AG04449 (cell line): ENCODE data around the gene USP47.

Source experiments
- CTCF ChIA-PET: fragments of 350-600 bp; formaldehyde crosslinking; extraction: SDS; loops from one replicate; lab custom pipeline; 2021; ENCODE audit warnings: antibody characterized with exemption; lab: Yijun Ruan, JAX
- POLR2A ChIA-PET: fragments of 400-600, 350-600 bp; formaldehyde crosslinking; extraction: SDS; loops from one replicate; lab custom pipeline; 2020; ENCODE audit warnings: antibody characterized with exemption, inconsistent platforms; lab: Yijun Ruan, JAX
- DNase-seq: peaks from one replicate; pipeline ENCODE4 v3.0.0-alpha.2; 2010; ENCODE audit warnings: low read depth, low spot score
- H3K4me3 ChIP-seq: 2 replicates; pipeline ENCODE4 v1.5.1; 2011; ENCODE audit warnings: low read depth, mild to moderate bottlenecking, control low read depth, low read length
- TF ChIP-seq, protein P1 (sequence below): IDR thresholded peaks from one replicate; pipeline ENCODE4 v1.5.1; 2011; ENCODE audit warnings: mild to moderate bottlenecking, moderate library complexity, low read length, control low read depth, inconsistent platforms; ENCODE audit not compliant: insufficient read depth; ENCODE audit errors: missing control alignments

USP47 gene

DNA sequence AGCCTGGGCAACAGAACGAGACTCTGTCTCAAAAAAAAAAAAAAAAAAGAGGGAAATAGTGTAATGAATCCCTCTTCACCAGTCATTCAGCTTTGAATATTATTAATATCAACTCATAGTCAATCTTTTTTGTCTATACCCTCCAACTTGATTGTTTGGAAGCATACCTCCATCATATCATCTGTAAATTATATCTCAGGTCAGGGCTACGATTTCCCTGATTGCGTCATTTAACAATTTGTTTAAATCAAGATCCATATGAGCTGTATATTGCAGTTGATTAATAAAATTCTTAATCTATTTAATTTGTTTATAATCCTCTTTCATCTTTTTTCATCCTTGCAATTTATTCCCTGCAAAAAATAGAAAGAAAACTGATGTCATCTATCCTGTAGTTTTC, 60.2 kb downstream of the USP47 start:
- ChIA-PET POLR2A (no interaction called here), CTCF (interaction anchor here (1.0 to 1.5 kb wide), 5 partner anchors 9 to 142 kb away, joined by 3 to 10 read pairs (median 3); no protein-coding TSS in a partner anchor)
- no peak overlapping the region for H3K4me3 ChIP-seq
- TF ChIP-seq, protein P1, sequence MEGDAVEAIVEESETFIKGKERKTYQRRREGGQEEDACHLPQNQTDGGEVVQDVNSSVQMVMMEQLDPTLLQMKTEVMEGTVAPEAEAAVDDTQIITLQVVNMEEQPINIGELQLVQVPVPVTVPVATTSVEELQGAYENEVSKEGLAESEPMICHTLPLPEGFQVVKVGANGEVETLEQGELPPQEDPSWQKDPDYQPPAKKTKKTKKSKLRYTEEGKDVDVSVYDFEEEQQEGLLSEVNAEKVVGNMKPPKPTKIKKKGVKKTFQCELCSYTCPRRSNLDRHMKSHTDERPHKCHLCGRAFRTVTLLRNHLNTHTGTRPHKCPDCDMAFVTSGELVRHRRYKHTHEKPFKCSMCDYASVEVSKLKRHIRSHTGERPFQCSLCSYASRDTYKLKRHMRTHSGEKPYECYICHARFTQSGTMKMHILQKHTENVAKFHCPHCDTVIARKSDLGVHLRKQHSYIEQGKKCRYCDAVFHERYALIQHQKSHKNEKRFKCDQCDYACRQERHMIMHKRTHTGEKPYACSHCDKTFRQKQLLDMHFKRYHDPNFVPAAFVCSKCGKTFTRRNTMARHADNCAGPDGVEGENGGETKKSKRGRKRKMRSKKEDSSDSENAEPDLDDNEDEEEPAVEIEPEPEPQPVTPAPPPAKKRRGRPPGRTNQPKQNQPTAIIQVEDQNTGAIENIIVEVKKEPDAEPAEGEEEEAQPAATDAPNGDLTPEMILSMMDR = no peak
- DNase-seq = no peak

DNA sequence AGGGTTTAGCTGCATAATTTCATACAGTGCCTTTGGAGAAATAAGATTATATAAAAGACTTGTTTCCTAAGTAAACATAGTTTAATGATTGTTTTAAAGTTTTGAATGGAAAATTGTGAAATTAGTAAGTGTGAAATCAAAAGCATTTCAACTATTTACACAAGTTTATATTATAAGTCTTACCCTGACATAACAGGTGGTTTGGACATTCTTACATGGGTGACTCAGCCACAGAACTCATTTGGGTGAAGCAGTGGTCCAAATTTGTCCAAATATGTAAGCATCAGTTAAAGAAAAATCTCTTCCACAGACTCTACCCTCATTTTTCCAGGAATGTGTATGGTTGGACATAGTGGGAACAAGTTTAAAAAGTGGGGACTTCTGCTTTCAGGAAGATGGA, 68.0 kb downstream of the USP47 start:
- CTCF ChIA-PET = interaction anchor here (2.5 kb wide), 1 partner anchor 111 kb away, joined by 8 read pairs; no protein-coding TSS in a partner anchor
- no peak overlapping the region for H3K4me3 ChIP-seq
- TF ChIP-seq, protein P1 = no peak
- POLR2A ChIA-PET = no interaction called here
- peak; percentile 58 for DNase-seq

DNA sequence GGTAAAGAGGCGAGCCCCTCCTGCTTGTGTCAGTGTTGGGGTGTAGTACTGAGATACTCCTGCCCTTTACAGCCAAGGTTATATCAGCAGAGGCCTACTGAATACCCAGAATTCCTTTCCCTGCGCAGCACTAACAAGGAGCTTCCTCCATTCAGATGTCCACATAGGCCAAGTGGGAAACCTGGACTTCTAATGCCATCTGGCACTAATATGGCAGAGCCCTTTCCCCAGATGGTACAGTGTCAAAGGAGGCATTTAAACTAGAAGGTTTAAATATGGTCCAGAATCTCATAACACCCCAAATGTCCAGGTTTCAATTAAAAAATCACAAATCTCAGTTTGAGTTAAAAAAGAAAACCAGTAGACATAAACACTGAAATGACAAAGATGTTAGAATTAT, 68.8 kb downstream of the USP47 start:
- TF ChIP-seq, protein P1 = no peak
- ChIA-PET POLR2A (no interaction called here), CTCF (interaction anchor here (1.3 kb wide), 1 partner anchor 30 kb away, joined by 4 read pairs; no protein-coding TSS in a partner anchor)
- H3K4me3 ChIP-seq = no peak overlapping the region
- DNase-seq = no peak

DNA sequence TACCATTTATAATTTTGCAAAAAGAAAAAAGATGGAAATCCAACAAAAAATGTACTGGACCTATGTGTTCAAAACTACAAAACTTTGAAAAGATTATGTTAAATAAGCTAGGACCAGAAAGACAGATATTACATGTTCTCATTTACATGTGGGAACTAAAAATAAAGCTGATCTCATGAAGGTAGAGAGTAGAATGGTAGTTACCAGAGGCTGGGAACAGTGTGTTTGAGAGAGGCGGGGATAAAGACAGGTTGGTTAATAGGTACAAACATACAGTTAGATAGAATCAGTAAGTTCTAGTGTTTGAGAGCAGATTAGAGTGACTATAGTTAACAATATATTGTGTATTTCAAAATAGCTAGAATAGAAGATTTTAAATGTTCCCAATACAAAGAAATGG, 71.6 kb downstream of the USP47 start:
- DNase-seq = no peak
- TF ChIP-seq, protein P1 = no peak
- H3K4me3 ChIP-seq = no peak overlapping the region
- ChIA-PET POLR2A (no interaction called here), CTCF (interaction anchor here (0.7 to 1.5 kb wide), 3 partner anchors 18 to 53 kb away, joined by 3 to 5 read pairs (median 3); no protein-coding TSS in a partner anchor)

DNA sequence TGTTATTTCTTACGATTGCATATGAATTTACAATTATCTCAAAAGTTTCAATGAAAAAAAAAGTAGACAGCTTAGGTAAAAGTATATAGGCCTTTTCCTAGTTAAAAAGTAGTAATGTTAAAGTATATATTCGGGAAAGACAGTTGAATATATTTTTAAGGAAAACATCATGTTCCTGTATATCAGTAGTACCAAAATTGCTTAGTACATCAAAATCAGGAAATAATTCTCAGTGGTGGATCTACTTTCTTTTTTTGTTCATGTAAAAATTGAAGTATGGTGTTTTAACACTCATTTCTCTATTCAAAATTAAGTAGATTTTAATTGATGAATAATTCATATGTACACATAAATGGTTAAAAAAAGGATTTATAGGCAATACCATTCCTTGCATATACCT, 73.9 kb downstream of the USP47 start:
- H3K4me3 ChIP-seq = no peak overlapping the region
- TF ChIP-seq, protein P1 = no peak
- CTCF ChIA-PET = interaction anchor here (1.0 to 1.4 kb wide), 3 partner anchors 9 to 117 kb away, joined by 3 read pairs; no protein-coding TSS in a partner anchor
- POLR2A ChIA-PET = no interaction called here
- DNase-seq = no peak

DNA sequence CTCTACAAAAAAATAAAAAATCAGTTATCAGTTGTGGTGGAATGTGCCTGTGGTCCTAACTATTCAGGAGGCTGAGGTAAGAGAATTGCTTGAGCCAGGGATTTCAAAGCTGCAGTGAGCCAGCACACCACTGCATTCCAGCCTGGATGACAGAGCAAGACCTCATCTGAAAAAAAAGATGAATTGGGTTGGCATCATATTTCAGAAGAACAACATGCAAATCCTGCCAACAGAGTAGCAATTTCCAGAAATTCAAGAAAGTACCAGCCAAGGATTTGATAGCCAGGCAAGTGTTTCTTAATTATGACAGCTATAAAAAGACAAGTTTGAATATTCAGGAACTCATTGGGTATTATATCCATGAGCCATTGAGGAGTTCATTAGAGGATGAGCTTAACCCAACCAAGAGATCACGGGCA, 75.2 kb downstream of the USP47 start:
- POLR2A ChIA-PET = no interaction called here
- peak; percentile 68 for DNase-seq
- H3K4me3 ChIP-seq = no peak overlapping the region
- TF ChIP-seq, protein P1 = no peak
- CTCF ChIA-PET = interaction anchor here (1.0 to 1.3 kb wide), 3 partner anchors 12 to 118 kb away, joined by 6 to 7 read pairs (median 6); no protein-coding TSS in a partner anchor
